ENCODE data around the gene CDKN2A.

CDKN2A gene

DNA sequence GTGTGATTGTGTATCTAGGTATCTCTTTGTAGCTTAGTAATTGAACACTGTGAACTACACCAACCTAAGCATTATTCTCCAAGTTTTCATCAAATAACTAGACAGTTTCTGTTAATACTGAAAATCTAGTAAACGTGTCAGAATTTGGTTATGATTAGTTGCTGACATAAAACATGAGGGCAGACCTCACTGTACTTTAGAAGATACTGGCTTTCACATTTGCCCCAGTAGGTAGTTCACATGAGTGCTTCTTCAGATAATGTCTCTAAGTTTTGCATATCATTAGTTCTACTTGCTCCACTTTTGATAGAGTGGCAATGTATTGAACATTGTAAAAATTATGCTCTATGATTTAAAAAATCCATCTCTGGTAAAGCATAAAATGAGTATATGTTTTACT lies 7.8 kb upstream of the CDKN2A start:
- Mint-ChIP-seq H3K4me1 (peaks cover 8% of the 10 kb centered on the region), H3K27me3 (ENCODE audit: low read depth, poor library complexity) (peaks cover 97% of the 10 kb centered on the region), H3K27ac (no peak overlapping the region), H3K36me3 (ENCODE audit: low read depth) (no peaks in the 10 kb centered on the region), H3K9me3 (no peaks in the 10 kb centered on the region), H3K4me3 (no peak overlapping the region)
- no peak for DNase-seq
- TF ChIP-seq, protein P1, sequence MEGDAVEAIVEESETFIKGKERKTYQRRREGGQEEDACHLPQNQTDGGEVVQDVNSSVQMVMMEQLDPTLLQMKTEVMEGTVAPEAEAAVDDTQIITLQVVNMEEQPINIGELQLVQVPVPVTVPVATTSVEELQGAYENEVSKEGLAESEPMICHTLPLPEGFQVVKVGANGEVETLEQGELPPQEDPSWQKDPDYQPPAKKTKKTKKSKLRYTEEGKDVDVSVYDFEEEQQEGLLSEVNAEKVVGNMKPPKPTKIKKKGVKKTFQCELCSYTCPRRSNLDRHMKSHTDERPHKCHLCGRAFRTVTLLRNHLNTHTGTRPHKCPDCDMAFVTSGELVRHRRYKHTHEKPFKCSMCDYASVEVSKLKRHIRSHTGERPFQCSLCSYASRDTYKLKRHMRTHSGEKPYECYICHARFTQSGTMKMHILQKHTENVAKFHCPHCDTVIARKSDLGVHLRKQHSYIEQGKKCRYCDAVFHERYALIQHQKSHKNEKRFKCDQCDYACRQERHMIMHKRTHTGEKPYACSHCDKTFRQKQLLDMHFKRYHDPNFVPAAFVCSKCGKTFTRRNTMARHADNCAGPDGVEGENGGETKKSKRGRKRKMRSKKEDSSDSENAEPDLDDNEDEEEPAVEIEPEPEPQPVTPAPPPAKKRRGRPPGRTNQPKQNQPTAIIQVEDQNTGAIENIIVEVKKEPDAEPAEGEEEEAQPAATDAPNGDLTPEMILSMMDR (IDR thresholded peaks at IDR 0.05) = no peak

DNA sequence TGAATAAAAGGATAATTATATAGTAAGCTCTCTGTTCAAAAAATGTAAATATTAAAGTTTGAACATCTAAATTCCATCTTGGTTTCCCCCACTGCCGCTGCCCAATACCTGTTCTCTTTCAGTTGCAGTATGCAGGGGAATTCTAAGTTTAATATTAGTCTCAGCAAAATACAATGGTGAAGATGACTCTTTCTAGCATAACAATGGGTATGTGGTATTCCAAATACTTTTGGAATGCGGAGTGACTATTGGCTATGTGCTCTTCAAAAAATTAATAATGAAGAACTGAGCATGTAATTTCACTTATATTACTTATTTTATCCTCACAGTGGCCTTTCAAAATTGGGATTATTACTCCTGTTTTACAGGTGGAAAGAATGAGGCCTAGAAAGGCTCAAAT lies 3.8 kb upstream of the CDKN2A start:
- no peak overlapping the region for H3K27ac Mint-ChIP-seq
- no peak for DNase-seq
- no peak overlapping the region for H3K4me3 Mint-ChIP-seq
- no peaks in the 10 kb centered on the region for H3K9me3 Mint-ChIP-seq
- TF ChIP-seq, protein P1 (IDR thresholded peaks at IDR 0.05) = no peak
- H3K36me3 Mint-ChIP-seq (ENCODE audit: low read depth) = no peaks in the 10 kb centered on the region
- peaks cover 18% of the 10 kb centered on the region for H3K4me1 Mint-ChIP-seq
- peaks cover 97% of the 10 kb centered on the region for H3K27me3 Mint-ChIP-seq (ENCODE audit: low read depth, poor library complexity)

GRCh38 chr9:21997480-21997879 lies 3.3 kb upstream of the CDKN2A start:
- Mint-ChIP-seq H3K27ac (no peak overlapping the region), H3K9me3 (no peaks in the 10 kb centered on the region), H3K36me3 (ENCODE audit: low read depth) (no peaks in the 10 kb centered on the region), H3K27me3 (ENCODE audit: low read depth, poor library complexity) (peaks cover 96% of the 10 kb centered on the region), H3K4me1 (peaks cover 18% of the 10 kb centered on the region), H3K4me3 (no peak overlapping the region)
- no peak for DNase-seq
- TF ChIP-seq, protein P1 (IDR thresholded peaks at IDR 0.05) = no peak

GRCh38 chr9:21996858-21997257 lies 2.7 kb upstream of the CDKN2A start:
- TF ChIP-seq, protein P1 (IDR thresholded peaks at IDR 0.05) = no peak
- H3K27me3 Mint-ChIP-seq (ENCODE audit: low read depth, poor library complexity) = peaks cover 95% of the 10 kb centered on the region
- H3K4me3 Mint-ChIP-seq = no peak overlapping the region

DNA sequence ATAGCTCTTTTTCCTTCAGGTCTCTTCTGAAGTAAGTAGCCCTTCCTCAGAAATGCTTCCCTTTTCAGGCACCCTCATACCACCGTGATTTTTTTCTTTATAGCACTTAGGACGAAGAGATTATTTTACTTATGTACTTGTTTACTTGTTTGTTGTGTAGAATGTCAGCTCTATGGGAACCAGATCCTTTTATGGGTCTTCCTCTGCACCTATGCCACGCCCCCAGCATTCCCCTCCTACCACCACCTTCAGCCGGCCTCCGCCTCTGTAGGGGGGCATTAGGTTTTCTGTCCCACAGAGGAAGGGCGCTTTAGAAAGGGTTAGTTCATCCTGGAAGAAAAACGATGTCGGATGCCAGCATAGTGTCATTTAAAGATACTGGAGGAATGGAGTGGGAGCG lies 2.2 kb upstream of the CDKN2A start:
- TF ChIP-seq, protein P1 (IDR thresholded peaks at IDR 0.05) = no peak
- peaks cover 18% of the 10 kb centered on the region for H3K4me1 Mint-ChIP-seq
- peaks cover 95% of the 10 kb centered on the region for H3K27me3 Mint-ChIP-seq (ENCODE audit: low read depth, poor library complexity)
- H3K9me3 Mint-ChIP-seq = no peaks in the 10 kb centered on the region
- H3K27ac Mint-ChIP-seq = no peak overlapping the region
- no peaks in the 10 kb centered on the region for H3K36me3 Mint-ChIP-seq (ENCODE audit: low read depth)
- no peak for DNase-seq
- peak overlapping the region; percentile 2 for H3K4me3 Mint-ChIP-seq

More at GRCh38 chr9:21996858-21997257, 2.7 kb upstream of the CDKN2A start:
- no peak for DNase-seq
- no peaks in the 10 kb centered on the region for H3K9me3 Mint-ChIP-seq
- H3K4me1 Mint-ChIP-seq = peaks cover 18% of the 10 kb centered on the region
- no peaks in the 10 kb centered on the region for H3K36me3 Mint-ChIP-seq (ENCODE audit: low read depth)
- no peak overlapping the region for H3K27ac Mint-ChIP-seq

DNA sequence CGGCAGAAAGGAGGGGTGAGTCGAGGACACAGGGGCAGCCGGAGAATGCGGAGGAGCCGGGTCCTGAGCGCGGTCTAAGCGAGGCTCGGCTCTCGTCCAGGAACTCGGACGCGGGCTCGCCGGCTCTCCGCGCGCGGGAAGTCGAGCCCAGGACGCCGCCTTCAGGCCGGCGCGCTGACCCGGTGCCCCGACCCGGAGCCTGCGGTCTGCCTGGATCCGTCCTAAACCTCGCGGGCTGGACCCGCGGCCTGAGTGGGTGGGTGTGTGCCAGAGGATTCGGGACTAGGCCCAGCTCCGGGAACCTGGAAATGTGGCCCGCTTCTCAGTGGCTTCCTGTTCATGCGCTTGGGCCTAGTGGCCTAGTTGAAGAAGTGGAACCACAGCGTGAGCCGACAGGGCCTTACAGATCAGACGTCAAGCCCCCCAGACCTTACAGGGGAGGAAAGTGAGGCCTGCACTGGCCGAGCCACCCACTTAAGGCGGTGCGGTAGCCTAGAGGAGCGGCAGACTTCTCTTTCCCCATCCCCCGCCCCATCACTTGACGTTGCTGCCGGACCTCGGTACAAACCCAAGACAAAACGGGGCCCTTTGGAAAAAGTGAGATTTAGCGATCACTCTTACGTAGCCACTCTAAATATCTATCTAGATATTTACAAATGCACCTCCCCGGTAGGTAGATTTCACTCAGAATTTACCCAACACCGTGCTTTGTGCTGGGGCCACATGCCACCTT lies 1.6 kb upstream of the CDKN2A start:
- Mint-ChIP-seq H3K9me3 (no peaks in the 10 kb centered on the region), H3K36me3 (ENCODE audit: low read depth) (no peaks in the 10 kb centered on the region), H3K27me3 (ENCODE audit: low read depth, poor library complexity) (peaks cover 95% of the 10 kb centered on the region), H3K4me1 (peaks cover 18% of the 10 kb centered on the region), H3K4me3 (peak overlapping the region; percentile 80), H3K27ac (no peak overlapping the region)
- TF ChIP-seq, protein P1 (IDR thresholded peaks at IDR 0.05) = no peak
- peak; percentile 58 for DNase-seq
